ENCODE data around the gene GPR183. TPM values are rescaled to one million over a fixed set of nuclear protein-coding genes. Genes with fewer than 3 reads are reported as not detected.
"Not testable (repeated sequence)": the region's sequence is repeated elsewhere in the genome, so short reads cannot be mapped to it uniquely, and the experiment has no call there.

The GPR183 gene

DNA sequence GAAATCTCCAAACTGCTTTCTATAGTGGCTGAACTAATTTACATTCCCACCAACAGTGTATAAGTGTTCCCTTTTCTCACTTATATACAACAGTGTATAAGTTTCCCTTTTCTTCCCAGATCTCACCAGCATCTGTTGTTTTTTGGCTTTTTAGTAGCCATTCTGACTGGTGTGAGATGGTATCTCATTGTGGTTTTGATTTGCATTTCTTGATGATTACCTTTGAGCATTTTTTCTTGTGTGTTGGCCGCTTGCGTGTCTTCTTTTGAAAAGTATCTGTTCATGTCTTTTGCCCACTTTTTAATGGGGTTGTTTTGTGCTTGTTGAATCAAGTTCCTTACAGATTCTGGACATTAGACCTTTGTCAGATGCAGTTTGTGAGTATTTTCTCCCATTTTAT lies 57.6 kb downstream of the GPR183 start:
- not testable (repeated sequence) for H2BK120ac ChIP-seq (ENCODE audit: low read depth, low read length); H3K4me2 ChIP-seq (ENCODE audit: low read length, poor library complexity, severe bottlenecking); H3K4me3 ChIP-seq (ENCODE audit: insufficient read depth in 1 of 2, low read depth in 1 of 2, low read length in 2 of 2); H4K8ac ChIP-seq (ENCODE audit: low read length); H4K91ac ChIP-seq (ENCODE audit: low read length); H3K79me1 ChIP-seq (replicated peaks; ENCODE audit: low read length, poor library complexity, severe bottlenecking); DNase-seq; H3K9me3 ChIP-seq (ENCODE audit: control insufficient read depth, low read length); H3K27me3 ChIP-seq (ENCODE audit: control insufficient read depth in 1 of 2, insufficient read depth in 1 of 2, low read length in 2 of 2); H2BK12ac ChIP-seq (ENCODE audit: low read length in 2 of 2); H2AFZ ChIP-seq (ENCODE audit: low read depth, low read length); H3K4ac ChIP-seq (ENCODE audit: low read depth in 1 of 2, low read length in 2 of 2); H2BK5ac ChIP-seq (ENCODE audit: low read depth, low read length, poor library complexity, severe bottlenecking); H3K4me1 ChIP-seq (ENCODE audit: control insufficient read depth, insufficient read depth, low read depth, low read length); H3K14ac ChIP-seq (ENCODE audit: low read length in 2 of 2); H3K18ac ChIP-seq (ENCODE audit: low read depth in 1 of 2, low read length in 2 of 2); H2AK5ac ChIP-seq (ENCODE audit: low read length, severe bottlenecking); H2BK15ac ChIP-seq (ENCODE audit: low read depth, poor library complexity, severe bottlenecking); H3K27ac ChIP-seq (ENCODE audit: low read length, poor library complexity, severe bottlenecking); H3K9ac ChIP-seq (ENCODE audit: low read length); H3K23ac ChIP-seq (ENCODE audit: low read length in 2 of 2)
- 94% methylated on average over 2 of the region's 2 CpGs for WGBS
- peaks cover 3 to 26% of the 10 kb centered on the region in 2 experiments for H3K36me3 ChIP-seq (ENCODE audit: control insufficient read depth in 1 of 2, insufficient read depth in 2 of 2, low read depth in 1 of 2, low read length in 2 of 2)

DNA sequence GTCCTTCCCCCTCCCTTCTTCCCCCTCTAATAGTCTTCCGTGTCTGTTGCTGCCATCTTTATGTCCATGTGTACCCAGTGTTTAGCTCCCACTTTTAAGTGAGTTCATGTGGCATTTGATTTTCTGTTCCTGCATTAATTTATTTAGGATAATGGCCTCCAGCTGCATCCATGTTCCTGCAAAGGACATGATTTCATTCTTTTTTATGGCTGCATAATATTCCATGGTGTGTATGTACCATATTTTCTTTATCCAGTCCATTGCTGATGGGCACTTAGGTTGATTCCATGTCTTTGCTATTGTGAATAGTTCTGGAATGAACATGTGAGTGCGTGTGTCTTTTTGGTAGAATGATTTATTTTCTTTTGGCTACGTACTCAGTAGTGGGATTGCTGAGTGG lies 58.0 kb downstream of the GPR183 start:
- H3K36me3 ChIP-seq (ENCODE audit: control insufficient read depth in 1 of 2, insufficient read depth in 2 of 2, low read depth in 1 of 2, low read length in 2 of 2): peaks cover 3 to 26% of the 10 kb centered on the region in 2 experiments
- not testable (repeated sequence) for H3K27ac ChIP-seq (ENCODE audit: low read length, poor library complexity, severe bottlenecking); H3K4ac ChIP-seq (ENCODE audit: low read depth in 1 of 2, low read length in 2 of 2); H3K79me1 ChIP-seq (replicated peaks; ENCODE audit: low read length, poor library complexity, severe bottlenecking); H2BK12ac ChIP-seq (ENCODE audit: low read length in 2 of 2); H3K27me3 ChIP-seq (ENCODE audit: control insufficient read depth in 1 of 2, insufficient read depth in 1 of 2, low read length in 2 of 2); H3K4me2 ChIP-seq (ENCODE audit: low read length, poor library complexity, severe bottlenecking); H3K9ac ChIP-seq (ENCODE audit: low read length); DNase-seq; H2AK5ac ChIP-seq (ENCODE audit: low read length, severe bottlenecking); H3K23ac ChIP-seq (ENCODE audit: low read length in 2 of 2); H2AFZ ChIP-seq (ENCODE audit: low read depth, low read length); H2BK120ac ChIP-seq (ENCODE audit: low read depth, low read length); H3K18ac ChIP-seq (ENCODE audit: low read depth in 1 of 2, low read length in 2 of 2); H4K8ac ChIP-seq (ENCODE audit: low read length); H3K4me1 ChIP-seq (ENCODE audit: control insufficient read depth, insufficient read depth, low read depth, low read length); H3K14ac ChIP-seq (ENCODE audit: low read length in 2 of 2); H3K9me3 ChIP-seq (ENCODE audit: control insufficient read depth, low read length); H2BK5ac ChIP-seq (ENCODE audit: low read depth, low read length, poor library complexity, severe bottlenecking); H4K91ac ChIP-seq (ENCODE audit: low read length); H3K4me3 ChIP-seq (ENCODE audit: insufficient read depth in 1 of 2, low read depth in 1 of 2, low read length in 2 of 2); H2BK15ac ChIP-seq (ENCODE audit: low read depth, poor library complexity, severe bottlenecking)
- WGBS: 86% methylated on average over 2 of the region's 3 CpGs

DNA sequence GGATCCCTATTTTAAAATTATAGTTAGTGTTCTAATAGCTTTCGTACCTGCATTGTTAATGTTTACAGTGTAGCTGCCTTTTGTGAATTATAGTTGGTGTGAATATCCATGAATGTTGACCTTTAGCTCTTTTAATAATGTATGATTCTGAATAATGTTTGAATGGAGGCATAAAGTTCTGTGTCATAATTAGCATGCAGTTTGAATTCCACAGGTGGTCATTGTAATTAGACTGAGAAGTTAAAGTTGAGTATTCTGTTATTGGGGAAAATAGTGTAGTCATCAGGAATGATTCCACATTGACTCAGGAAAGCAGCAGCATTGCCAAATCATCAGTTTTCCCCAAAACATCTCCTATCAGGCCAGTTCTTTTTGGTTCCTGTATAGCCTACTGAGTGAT lies 61.1 kb downstream of the GPR183 start:
- Histone ChIP-seq H2AFZ (ENCODE audit: low read depth, low read length) (no peak overlapping the region), H3K9ac (ENCODE audit: low read length) (no peak overlapping the region), H3K27ac (ENCODE audit: low read length, poor library complexity, severe bottlenecking) (no peak overlapping the region), H3K36me3 (ENCODE audit: control insufficient read depth in 1 of 2, insufficient read depth in 2 of 2, low read depth in 1 of 2, low read length in 2 of 2) (peaks cover 3 to 17% of the 10 kb centered on the region in 2 experiments), H3K18ac (ENCODE audit: low read depth in 1 of 2, low read length in 2 of 2) (no peak overlapping the region), H2BK5ac (ENCODE audit: low read depth, low read length, poor library complexity, severe bottlenecking) (no peak overlapping the region), H3K4me3 (ENCODE audit: insufficient read depth in 1 of 2, low read depth in 1 of 2, low read length in 2 of 2) (no peak overlapping the region), H4K91ac (ENCODE audit: low read length) (no peak overlapping the region), H2BK120ac (ENCODE audit: low read depth, low read length) (no peak overlapping the region), H2BK12ac (ENCODE audit: low read length in 2 of 2) (no peak overlapping the region), H3K14ac (ENCODE audit: low read length in 2 of 2) (no peak overlapping the region), H3K23ac (ENCODE audit: low read length in 2 of 2) (no peak overlapping the region), H3K4me1 (ENCODE audit: control insufficient read depth, insufficient read depth, low read depth, low read length) (no peaks in the 10 kb centered on the region), H2AK5ac (ENCODE audit: low read length, severe bottlenecking) (no peak overlapping the region), H2BK15ac (ENCODE audit: low read depth, poor library complexity, severe bottlenecking) (no peak overlapping the region), H3K27me3 (ENCODE audit: control insufficient read depth in 1 of 2, insufficient read depth in 1 of 2, low read length in 2 of 2) (no peaks in the 10 kb centered on the region), H3K79me1 (replicated peaks; ENCODE audit: low read length, poor library complexity, severe bottlenecking) (peaks cover 2% of the 10 kb centered on the region), H3K9me3 (ENCODE audit: control insufficient read depth, low read length) (no peaks in the 10 kb centered on the region), H4K8ac (ENCODE audit: low read length) (no peak overlapping the region), H3K4me2 (ENCODE audit: low read length, poor library complexity, severe bottlenecking) (no peak overlapping the region), H3K4ac (ENCODE audit: low read depth in 1 of 2, low read length in 2 of 2) (no peak overlapping the region)
- no peak for DNase-seq
- WGBS: 95% methylated on average over 1 of the region's 1 CpG

Small RNA genes within 50 kb of the gene (small RNA-seq; reads per million reads assigned to genes)
- not detected for gene MIR623 (ENCODE audit: low read depth)
